Erythroblast (primary cell): ENCODE results near the gene RPL36.

ENCODE experiments used
- GATA1 ChIP-seq: IDR thresholded peaks from 2 replicates; pipeline ENCODE4 v1.6.1; 2011; ENCODE audit warnings: low read depth, mild to moderate bottlenecking, control low read depth, low read length, moderate library complexity
- POLR2A ChIP-seq: IDR thresholded peaks from 2 replicates; pipeline ENCODE4 v1.6.1; 2011; ENCODE audit warnings: mild to moderate bottlenecking, low read length

- TF ChIP-seq POLR2A (no peak), GATA1 (no peak)
These were observed 34.7 kb upstream of the RPL36 start for GRCh38 chr19:5655412-5655811.
